GM19324 (cell line): ENCODE measurements around the gene FKBP4.

ENCODE experiments used
- ATAC-seq: cut with Tn5 transposase; IDR thresholded peaks from one replicate; pipeline ENCODE4 v1.9.1; 2021; ENCODE audit warnings: mild to moderate bottlenecking, moderate library complexity; ENCODE audit not compliant: unreplicated experiment, low FRiP score

Gene FKBP4

GRCh38 chr12:2842948-2843347, 48.2 kb downstream of the FKBP4 start:
- no peak for ATAC-seq

DNA sequence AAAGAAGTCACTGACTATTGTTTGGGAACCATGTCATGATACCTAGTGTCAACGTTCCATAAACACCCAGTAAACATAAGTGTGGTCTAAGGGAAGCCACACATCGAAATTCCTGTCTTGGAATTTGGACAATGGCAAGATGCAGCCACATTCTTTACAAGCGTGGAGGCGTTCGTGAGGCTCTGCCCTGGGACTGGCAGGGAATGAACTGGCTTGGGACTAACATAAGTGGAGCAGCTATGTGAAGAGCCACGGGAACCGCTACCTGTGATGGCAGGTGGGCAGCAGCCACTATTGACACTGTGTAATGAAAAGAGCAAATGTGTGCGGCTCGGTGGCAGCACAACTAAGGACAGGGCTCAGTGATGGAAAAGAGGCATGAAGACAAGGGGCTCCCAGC, 50.0 kb downstream of the FKBP4 start:
- ATAC-seq: no peak

GRCh38 chr12:2845280-2845679, 50.5 kb downstream of the FKBP4 start:
- no peak for ATAC-seq

- no peak for ATAC-seq
Observed at GRCh38 chr12:2851931-2852330, 57.2 kb downstream of the FKBP4 start.

- ATAC-seq: no peak
Observed at GRCh38 chr12:2853626-2854025, 58.9 kb downstream of the FKBP4 start.
